GM10266 (cell line): ENCODE data around the gene SYNM.
A peak's percentile ranks its signal among the peaks of the same experiment; 100 is the strongest.

Experiments used
- DNase-seq: peaks from one replicate; pipeline ENCODE4 v3.0.0; 2012; ENCODE audit errors: extremely low spot score
- CTCF ChIP-seq: IDR thresholded peaks from 2 replicates; pipeline ENCODE4 v1.5.1; 2012; ENCODE audit warnings: mild to moderate bottlenecking, low read depth; ENCODE audit not compliant: control insufficient read depth, insufficient read depth; ENCODE audit errors: missing control alignments

SYNM gene

GRCh38 chr15:99134317-99134821 is 29.5 kb downstream of the SYNM start:
- TF ChIP-seq CTCF, result no peak
- no peak for DNase-seq

- TF ChIP-seq CTCF, result no peak
- DNase-seq, result peak; percentile 37
Measured at GRCh38 chr15:99135194-99135593, 30.3 kb downstream of the SYNM start.

- no peak for DNase-seq
- TF ChIP-seq CTCF, result no peak
Measured at GRCh38 chr15:99137111-99137546, 32.2 kb downstream of the SYNM start.

GRCh38 chr15:99137877-99138276 is 33.0 kb downstream of the SYNM start:
- DNase-seq, result no peak
- TF ChIP-seq CTCF, result no peak

GRCh38 chr15:99138491-99138982 is 33.7 kb downstream of the SYNM start:
- DNase-seq, result no peak

GRCh38 chr15:99139276-99139675 is 34.4 kb downstream of the SYNM start:
- no peak for DNase-seq
- TF ChIP-seq CTCF, result no peak

More at GRCh38 chr15:99138491-99138982, 33.7 kb downstream of the SYNM start:
- no peak for TF ChIP-seq CTCF

GRCh38 chr15:99140590-99140989 is 35.7 kb downstream of the SYNM start:
- no peak for DNase-seq
- no peak for TF ChIP-seq CTCF
